Adrenal gland (tissue), 5 donors: ENCODE data around the gene CC2D1A.

ENCODE experiments used
- POLR2A ChIP-seq, 2 donors: fragments of 450-650 bp; IDR thresholded peaks; one replicate each; pipeline ENCODE4 v1.6.1; 2017; ENCODE audit warnings: antibody characterized with exemption in 2 of 2, mild to moderate bottlenecking in 2 of 2, moderate library complexity in 1 of 2
- TF ChIP-seq, protein P1 (sequence below), 6 experiments: fragments of 450-650 bp in 4 of 6; fragments of 200-600 bp in 2 of 6; sonication (generic) in 1 of 6; IDR thresholded peaks; 1 replicate in 5 of 6; 2 replicates in 1 of 6; pipeline versions ENCODE4 v1.5.1 to v1.8.0; 2016 to 2021; ENCODE audit warnings: antibody characterized with exemption in 6 of 6, mild to moderate bottlenecking in 2 of 6, moderate library complexity in 1 of 6
- donor health status: DM: no; HTN: no; CAD: no.

DNA sequence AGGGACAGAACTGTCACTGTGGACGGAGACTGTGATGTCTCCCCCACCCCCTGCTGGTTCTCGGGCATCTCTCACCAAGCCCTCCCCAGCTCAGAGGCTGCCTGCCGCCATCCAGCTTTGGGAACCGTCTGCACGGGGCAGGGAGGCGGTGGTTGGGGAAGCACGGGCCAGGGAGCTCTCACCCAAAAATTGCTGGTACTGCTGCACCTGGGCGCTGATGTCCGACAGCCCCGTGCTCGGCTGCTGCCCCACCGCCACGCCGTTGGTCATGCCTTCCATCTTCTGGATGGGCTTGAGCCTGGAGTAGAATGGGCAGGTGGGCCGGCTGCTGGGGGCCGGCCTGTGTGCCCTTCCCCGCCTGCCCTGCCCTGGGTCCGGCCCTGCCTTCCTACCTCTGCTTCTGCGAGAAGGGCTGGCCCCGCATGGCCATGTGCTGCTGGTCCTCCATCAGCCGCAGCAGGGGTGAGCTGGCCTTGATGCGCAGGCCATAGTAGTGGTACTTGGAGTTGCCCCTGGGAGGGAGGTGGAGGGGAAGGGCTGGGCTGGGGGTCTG lies 62.5 kb downstream of the CC2D1A start:
- TF ChIP-seq, protein P1, sequence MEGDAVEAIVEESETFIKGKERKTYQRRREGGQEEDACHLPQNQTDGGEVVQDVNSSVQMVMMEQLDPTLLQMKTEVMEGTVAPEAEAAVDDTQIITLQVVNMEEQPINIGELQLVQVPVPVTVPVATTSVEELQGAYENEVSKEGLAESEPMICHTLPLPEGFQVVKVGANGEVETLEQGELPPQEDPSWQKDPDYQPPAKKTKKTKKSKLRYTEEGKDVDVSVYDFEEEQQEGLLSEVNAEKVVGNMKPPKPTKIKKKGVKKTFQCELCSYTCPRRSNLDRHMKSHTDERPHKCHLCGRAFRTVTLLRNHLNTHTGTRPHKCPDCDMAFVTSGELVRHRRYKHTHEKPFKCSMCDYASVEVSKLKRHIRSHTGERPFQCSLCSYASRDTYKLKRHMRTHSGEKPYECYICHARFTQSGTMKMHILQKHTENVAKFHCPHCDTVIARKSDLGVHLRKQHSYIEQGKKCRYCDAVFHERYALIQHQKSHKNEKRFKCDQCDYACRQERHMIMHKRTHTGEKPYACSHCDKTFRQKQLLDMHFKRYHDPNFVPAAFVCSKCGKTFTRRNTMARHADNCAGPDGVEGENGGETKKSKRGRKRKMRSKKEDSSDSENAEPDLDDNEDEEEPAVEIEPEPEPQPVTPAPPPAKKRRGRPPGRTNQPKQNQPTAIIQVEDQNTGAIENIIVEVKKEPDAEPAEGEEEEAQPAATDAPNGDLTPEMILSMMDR (IDR thresholded peaks at IDR 0.05), result no peak
- no peak for TF ChIP-seq POLR2A (IDR thresholded peaks at IDR 0.05)
